OCI-LY3 (cell line): ENCODE results near the gene TIPARP.

Source experiments
- EZH2phosphoT487 ChIP-seq: fragments of 200-600 bp; shearing (Covaris generic); IDR thresholded peaks from 2 replicates; pipeline ENCODE4 v1.6.1; 2018; ENCODE audit warnings: antibody characterized with exemption, mixed run types, low read depth
- TF ChIP-seq, protein P1 (sequence below): fragments of 200-600, 300-600 bp; sonication (generic); IDR thresholded peaks from 2 replicates; pipeline ENCODE4 v1.5.1; 2014; ENCODE audit warnings: antibody characterized with exemption, low read length, low read depth

DNA sequence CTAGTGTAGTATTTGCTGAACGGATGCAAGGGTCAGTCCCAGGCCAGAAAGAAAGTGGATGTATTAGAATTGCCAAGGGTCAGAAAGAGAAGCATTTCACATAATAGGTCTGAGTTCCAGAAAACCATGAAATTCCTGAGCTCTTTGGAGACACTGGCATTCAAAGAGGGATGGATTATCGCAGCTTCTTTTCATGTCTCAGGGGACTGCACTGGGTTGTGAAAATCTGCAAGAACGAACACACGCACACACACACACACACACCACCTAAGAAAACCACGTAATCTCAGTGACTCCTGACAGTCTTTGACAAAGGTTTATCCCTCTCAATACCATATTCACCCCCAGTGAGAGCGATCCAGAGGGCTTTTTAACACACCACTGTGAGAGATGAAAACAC lies 57.9 kb downstream of the TIPARP start:
- TF ChIP-seq, protein P1, sequence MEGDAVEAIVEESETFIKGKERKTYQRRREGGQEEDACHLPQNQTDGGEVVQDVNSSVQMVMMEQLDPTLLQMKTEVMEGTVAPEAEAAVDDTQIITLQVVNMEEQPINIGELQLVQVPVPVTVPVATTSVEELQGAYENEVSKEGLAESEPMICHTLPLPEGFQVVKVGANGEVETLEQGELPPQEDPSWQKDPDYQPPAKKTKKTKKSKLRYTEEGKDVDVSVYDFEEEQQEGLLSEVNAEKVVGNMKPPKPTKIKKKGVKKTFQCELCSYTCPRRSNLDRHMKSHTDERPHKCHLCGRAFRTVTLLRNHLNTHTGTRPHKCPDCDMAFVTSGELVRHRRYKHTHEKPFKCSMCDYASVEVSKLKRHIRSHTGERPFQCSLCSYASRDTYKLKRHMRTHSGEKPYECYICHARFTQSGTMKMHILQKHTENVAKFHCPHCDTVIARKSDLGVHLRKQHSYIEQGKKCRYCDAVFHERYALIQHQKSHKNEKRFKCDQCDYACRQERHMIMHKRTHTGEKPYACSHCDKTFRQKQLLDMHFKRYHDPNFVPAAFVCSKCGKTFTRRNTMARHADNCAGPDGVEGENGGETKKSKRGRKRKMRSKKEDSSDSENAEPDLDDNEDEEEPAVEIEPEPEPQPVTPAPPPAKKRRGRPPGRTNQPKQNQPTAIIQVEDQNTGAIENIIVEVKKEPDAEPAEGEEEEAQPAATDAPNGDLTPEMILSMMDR, result no peak
- TF ChIP-seq EZH2phosphoT487, result no peak
